NK-92 treated with Interleukin-12 subunit alpha and Interleukin-12 subunit beta, amount 100 ng/mL, for 24 hours (cell line): Measurements from ENCODE around the gene POLR3K.

Experiments
- DNase-seq: peaks from one replicate; lab custom pipeline; 2025; lab: John Stamatoyannopoulos, UW

Gene POLR3K

GRCh38 chr16:53346-54236, at the start of gene POLR3K, which contains the start of gene SNRNP25:
TSS of gene POLR3K (minus strand) at chr16:53608. CDS start at chr16:53586, 22 bp downstream.
TSS of gene SNRNP25 (plus strand) at chr16:53828. CDS start at chr16:54017, 189 bp downstream.
- peak; percentile 97 for DNase-seq

- no peak for DNase-seq
Measured at GRCh38 chr16:102060-102855, 48.9 kb upstream of the POLR3K start.

- DNase-seq: no peak
Measured at GRCh38 chr16:101586-101985, 48.2 kb upstream of the POLR3K start.

- DNase-seq: no peak
Measured at GRCh38 chr16:100989-101388, 47.6 kb upstream of the POLR3K start.

GRCh38 chr16:97822-98221, 44.4 kb upstream of the POLR3K start:
- no peak for DNase-seq

GRCh38 chr16:96935-97381, 43.5 kb upstream of the POLR3K start:
- DNase-seq: peak; percentile 79

- no peak for DNase-seq
Measured at GRCh38 chr16:94918-95265, 41.5 kb upstream of the POLR3K start.

- no peak for DNase-seq
Measured at GRCh38 chr16:92431-93339, 39.3 kb upstream of the POLR3K start.

DNA sequence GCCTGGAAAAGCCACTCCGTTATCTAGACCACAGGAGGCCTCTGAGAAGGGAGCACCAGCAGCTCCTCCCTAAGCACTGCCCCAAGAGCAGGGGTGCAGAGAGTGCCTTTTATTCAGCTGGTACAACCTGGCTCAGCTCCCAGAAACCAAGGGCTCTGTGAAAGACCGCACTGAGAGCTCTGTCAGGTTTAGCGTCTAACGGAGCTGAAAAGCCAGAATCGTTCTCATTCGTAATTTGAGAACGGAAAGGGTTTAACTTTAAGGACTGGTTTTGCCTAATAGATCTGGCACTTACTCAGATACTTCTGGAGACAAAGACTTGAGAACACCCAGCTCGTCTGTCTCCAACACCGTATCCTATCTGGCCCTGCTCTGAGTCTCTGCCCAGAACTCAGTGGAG, 38.1 kb upstream of the POLR3K start:
- DNase-seq: no peak

GRCh38 chr16:89391-90302, 36.2 kb upstream of the POLR3K start:
- no peak for DNase-seq

DNA sequence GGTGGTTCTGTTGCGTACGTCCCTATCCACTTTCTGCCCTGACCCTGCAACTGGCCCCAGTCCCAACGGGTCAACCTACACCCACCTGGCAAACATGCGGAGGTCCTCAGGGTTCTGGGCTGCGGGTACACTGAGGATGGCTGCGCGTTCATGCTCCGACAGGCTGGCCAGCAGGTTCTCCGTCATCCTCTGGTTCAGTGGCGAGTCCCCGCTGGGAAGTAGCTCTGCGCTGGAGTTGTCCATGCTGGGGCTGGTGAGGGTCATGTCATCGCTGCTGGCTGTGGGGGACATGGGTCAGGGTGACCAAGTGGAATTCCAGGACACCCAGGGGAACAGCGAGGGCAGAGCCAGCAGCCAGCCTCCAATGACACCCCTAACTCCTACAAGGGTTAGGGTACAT, 35.2 kb upstream of the POLR3K start:
- DNase-seq: no peak

DNA sequence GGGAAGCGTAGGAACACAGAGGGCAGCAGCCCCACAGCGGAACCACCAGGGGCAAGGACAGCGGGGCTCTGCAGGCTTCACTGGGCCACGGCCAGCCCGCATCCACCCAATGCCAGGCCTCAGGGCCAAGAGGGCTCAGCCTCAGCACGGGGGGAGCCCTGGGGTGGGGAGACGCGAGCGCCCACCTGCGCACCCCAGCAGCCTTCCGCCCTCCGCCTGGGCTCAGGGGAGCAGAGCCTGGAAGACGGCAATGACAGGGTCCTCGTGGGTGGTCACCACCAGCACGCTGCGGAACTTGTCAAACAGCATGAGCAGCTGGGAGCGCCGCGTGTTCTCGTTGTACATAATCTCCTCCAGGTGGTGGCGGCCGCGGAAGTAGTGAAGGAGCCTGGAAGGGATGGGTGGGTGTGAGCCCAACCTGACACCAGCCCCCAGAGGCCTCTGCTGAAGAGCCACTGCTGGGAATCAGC, 33.1 kb upstream of the POLR3K start:
- DNase-seq: no peak

DNA sequence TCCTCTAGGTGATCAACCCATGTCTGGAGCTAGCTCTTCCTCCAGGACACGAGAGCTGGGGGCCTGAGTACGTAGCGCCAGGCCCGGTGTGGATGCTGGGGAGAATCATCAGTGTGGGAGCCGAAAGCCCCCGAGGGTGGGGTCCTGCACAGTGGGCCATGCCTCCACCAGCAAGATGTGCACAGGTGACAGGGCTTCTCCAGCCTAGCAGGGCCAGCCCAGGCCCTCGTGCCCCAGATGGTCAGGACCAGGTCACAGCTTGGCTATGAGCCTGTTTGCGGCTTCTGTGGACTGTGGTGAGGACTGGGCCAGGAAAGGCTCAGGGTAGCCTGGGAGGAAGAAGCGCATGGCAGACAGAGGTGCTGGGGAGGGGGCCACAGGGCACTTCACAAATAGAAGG, 32.5 kb upstream of the POLR3K start:
- DNase-seq: no peak

DNA sequence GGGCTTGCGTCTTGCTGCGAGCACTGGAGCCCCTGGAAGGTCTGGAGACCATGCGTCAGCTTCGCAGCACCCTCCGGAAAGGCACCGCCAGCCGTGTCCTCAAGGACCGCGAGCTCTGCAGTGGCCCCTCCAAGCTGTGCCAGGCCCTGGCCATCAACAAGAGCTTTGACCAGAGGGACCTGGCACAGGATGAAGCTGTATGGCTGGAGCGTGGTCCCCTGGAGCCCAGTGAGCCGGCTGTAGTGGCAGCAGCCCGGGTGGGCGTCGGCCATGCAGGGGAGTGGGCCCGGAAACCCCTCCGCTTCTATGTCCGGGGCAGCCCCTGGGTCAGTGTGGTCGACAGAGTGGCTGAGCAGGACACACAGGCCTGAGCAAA, 32.0 kb upstream of the POLR3K start:
- DNase-seq: no peak

GRCh38 chr16:84718-85406, 31.5 kb upstream of the POLR3K start:
- DNase-seq: no peak

DNA sequence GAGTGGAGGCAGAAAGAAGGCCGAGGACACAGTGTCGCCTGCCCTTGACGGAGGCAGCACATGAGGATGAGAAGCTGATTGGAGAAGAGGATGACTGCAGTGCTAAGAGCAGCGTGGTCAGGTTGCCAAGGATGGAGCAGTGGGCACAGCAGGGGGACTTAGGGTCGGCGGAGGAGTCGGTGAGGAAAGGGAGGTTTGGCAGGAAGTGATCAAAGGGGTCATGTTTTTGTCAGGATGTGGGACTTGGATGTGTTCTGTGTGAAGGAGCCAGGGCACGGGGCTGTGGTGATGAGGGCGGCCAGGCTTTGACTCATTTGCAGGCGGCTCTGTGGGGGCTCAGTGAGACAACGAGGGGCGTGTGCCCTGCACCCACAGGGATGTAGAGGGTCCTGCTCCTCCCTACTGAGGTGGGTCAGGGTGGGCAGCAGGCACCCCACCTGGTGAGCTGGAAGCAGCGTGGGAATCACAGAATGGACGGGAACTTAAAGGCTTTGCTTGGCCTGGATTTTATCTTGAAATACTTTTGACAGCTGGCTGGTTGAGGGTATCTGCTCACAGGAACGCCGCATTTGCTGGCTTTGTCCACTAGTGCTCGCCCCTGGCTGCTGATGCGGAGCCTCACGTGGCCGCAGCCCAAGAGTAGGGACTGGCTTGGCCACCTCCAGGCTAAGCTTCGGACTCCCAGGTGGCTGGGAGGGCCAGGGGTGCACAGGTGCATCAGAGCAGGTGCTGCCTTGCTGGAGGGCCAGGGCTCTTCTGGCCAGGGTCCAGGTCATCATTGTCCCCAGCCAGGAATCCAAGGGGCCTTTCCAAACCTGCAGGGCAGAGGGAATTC, 30.6 kb upstream of the POLR3K start:
- no peak for DNase-seq

- no peak for DNase-seq
Measured at GRCh38 chr16:83060-83603, 29.7 kb upstream of the POLR3K start.

DNA sequence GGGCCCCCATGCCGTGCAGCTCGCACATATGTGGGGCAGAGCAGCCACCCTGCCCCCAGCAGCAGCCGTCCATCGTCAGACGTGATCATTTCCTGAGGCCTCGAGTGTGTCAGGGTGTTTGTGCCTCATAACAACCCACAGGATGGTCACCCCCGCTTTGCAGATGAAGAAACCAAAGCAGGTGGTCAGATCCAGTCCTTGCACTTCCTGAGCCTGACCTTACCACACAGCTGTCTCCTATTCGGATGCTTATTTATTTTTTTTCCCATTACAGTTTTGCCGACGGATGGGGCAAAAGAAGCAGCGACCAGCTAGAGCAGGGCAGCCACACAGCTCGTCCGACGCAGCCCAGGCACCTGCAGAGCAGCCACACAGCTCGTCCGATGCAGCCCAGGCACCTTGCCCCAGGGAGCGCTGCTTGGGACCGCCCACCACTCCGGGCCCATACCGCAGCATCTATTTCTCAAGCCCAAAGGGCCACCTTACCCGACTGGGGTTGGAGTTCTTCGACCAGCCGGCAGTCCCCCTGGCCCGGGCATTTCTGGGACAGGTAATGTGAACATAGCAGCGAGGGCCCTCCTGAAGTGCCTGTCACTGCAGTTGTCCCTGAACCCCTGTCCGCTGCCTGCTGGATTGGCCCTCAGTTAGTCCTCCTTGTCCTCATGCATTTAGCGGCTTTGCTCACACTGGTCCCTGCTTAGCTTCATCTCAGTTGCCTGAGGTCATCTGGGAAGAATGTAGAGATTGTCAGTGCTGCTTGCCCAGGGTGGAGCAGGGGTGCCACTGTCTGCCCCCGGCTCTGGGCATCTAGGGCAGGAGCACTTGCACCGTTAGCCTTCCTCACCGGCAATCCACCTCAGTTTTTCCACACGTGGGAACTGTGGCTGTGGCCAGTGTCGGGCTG, 26.0 kb upstream of the POLR3K start:
- no peak for DNase-seq
